ENCODE results near the gene HRC. TPM values are rescaled to one million over a fixed set of nuclear protein-coding genes. Genes with fewer than 3 reads are reported as not detected.

The HRC gene
- total RNA-seq, 1 donor from 2014 or later: not detected

- no peak for DNase-seq (ENCODE audit: low read depth)
- H3K4me3 ChIP-seq (ENCODE audit: low read depth, low read length): peak overlapping the region; percentile 36
- peak; percentile 81 for TF ChIP-seq CTCF (conservative IDR thresholded peaks at IDR 0.05; ENCODE audit: low read depth, low read length)
Observed at GRCh38 chr19:49145573-49146407, 9.4 kb downstream of the HRC start.

GRCh38 chr19:49142866-49143335 is 12.3 kb downstream of the HRC start:
- no peak for TF ChIP-seq CTCF (conservative IDR thresholded peaks at IDR 0.05; ENCODE audit: low read depth, low read length)
- peak overlapping the region; percentile 72 for H3K4me3 ChIP-seq (ENCODE audit: low read depth, low read length)
- no peak for DNase-seq (ENCODE audit: low read depth)

GRCh38 chr19:49141352-49141751 is 13.8 kb downstream of the HRC start:
- H3K4me3 ChIP-seq (ENCODE audit: low read depth, low read length): no peak overlapping the region
- no peak for TF ChIP-seq CTCF (conservative IDR thresholded peaks at IDR 0.05; ENCODE audit: low read depth, low read length)
- no peak for DNase-seq (ENCODE audit: low read depth)

- H3K4me3 ChIP-seq (ENCODE audit: low read depth, low read length): no peak overlapping the region
- TF ChIP-seq CTCF (conservative IDR thresholded peaks at IDR 0.05; ENCODE audit: low read depth, low read length): no peak
- no peak for DNase-seq (ENCODE audit: low read depth)
Observed at GRCh38 chr19:49140951-49141350, 14.2 kb downstream of the HRC start.

- no peak for DNase-seq (ENCODE audit: low read depth)
- no peak overlapping the region for H3K4me3 ChIP-seq (ENCODE audit: low read depth, low read length)
- no peak for TF ChIP-seq CTCF (conservative IDR thresholded peaks at IDR 0.05; ENCODE audit: low read depth, low read length)
Observed at GRCh38 chr19:49136771-49137171, 18.4 kb downstream of the HRC start.

GRCh38 chr19:49135686-49136085 is 19.5 kb downstream of the HRC start:
- TF ChIP-seq CTCF (conservative IDR thresholded peaks at IDR 0.05; ENCODE audit: low read depth, low read length): no peak
- no peak for DNase-seq (ENCODE audit: low read depth)
- H3K4me3 ChIP-seq (ENCODE audit: low read depth, low read length): no peak overlapping the region
